Keratinocyte (primary cell): ENCODE results near the gene PCDHB11.

Experiments used
- CTCF ChIP-seq, 3 experiments: IDR thresholded peaks in 1 of 3; conservative IDR thresholded peaks in 1 of 3; optimal IDR thresholded peaks in 1 of 3; 2 replicates in 2 of 3; 3 replicates in 1 of 3; pipeline versions ENCODE3 to v1.5.1; 2011; ENCODE audit warnings: low read length in 3 of 3, mild to moderate bottlenecking in 3 of 3, moderate library complexity in 2 of 3, control low read depth in 1 of 3, inconsistent platforms in 1 of 3; ENCODE audit not compliant: insufficient read depth in 2 of 3; ENCODE audit errors: extremely low read depth in 1 of 3
- EZH2 ChIP-seq: IDR thresholded peaks from one replicate; pipeline ENCODE4 v1.6.1; 2012; ENCODE audit warnings: inconsistent platforms, mild to moderate bottlenecking, low read length, moderate library complexity

- TF ChIP-seq CTCF (optimal IDR thresholded peaks at IDR 0.05 in 1 of 3, IDR thresholded peaks at IDR 0.05 in 1 of 3, conservative IDR thresholded peaks at IDR 0.05 in 1 of 3; ENCODE audit: extremely low read depth in 1 of 3, insufficient read depth in 2 of 3, low read length in 3 of 3) = no peak
- no peak for TF ChIP-seq EZH2
Observed at GRCh38 chr5:141155540-141156374, 43.7 kb upstream of the PCDHB11 start.
